ENCODE data around the gene HDAC6.
"Not testable (repeated sequence)": the region's sequence is repeated elsewhere in the genome, so short reads cannot be mapped to it uniquely, and the experiment has no call there.

HDAC6 gene

DNA sequence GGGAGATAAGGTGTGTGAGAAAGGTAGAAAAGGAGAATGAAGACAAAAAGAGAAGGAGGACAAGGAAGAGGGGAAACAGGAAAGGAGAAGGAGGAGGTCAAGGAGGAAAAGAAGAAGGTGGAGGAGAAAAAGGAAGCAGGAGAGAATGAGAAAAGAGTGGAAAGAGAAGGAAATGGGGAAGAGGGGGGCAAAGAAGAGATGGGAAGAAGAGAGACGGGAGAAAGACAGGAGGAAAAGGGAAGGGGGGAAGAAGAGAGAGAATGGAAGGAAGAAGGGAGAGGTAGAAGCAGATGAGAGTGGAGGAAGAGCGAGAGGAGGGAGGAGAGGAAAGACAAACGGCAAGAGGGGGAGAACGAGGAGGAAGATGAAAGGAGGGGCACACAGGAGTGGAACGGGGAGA lies 11.4 kb upstream of the HDAC6 start:
- no peak for DNase-seq

DNA sequence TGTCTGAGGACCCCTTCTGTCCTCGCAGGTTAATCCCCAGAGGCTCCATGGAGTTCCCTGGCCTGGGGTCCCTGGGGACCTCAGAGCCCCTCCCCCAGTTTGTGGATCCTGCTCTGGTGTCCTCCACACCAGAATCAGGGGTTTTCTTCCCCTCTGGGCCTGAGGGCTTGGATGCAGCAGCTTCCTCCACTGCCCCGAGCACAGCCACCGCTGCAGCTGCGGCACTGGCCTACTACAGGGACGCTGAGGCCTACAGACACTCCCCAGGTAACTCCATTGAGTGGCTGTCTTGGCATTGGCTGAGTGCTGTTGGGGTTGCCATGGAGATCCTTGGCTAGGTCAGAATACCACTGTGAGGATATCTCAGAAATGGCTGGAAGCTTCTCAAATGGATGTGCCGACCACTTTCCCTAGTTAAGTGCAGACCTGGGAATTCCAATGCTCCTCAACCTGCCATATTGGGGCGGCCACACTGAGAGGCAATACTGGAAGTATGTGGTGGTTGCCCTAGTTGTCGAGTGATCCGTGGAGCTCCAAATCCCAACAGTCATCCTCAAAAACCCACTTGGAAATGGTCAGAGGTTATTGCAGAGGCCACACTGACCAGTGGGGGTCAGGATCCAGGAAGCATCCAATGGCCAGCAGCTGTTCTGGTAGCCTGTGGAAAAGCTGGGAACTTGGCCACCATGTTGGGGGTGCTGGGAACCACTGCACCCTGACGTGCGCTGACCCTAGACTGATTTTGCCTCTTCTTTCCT lies 10.6 kb upstream of the HDAC6 start:
- no peak for DNase-seq

- DNase-seq: no peak
Observed at GRCh38 chrX:48792219-48792618, 9.6 kb upstream of the HDAC6 start.

DNA sequence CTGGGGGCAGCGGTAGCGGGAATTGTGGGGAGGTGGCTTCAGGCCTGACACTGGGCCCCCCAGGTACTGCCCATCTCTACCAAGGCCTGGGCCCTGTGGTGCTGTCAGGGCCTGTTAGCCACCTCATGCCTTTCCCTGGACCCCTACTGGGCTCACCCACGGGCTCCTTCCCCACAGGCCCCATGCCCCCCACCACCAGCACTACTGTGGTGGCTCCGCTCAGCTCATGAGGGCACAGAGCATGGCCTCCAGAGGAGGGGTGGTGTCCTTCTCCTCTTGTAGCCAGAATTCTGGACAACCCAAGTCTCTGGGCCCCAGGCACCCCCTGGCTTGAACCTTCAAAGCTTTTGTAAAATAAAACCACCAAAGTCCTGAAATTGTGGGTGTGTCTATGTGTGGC lies 7.9 kb upstream of the HDAC6 start:
- no peak for DNase-seq

DNA sequence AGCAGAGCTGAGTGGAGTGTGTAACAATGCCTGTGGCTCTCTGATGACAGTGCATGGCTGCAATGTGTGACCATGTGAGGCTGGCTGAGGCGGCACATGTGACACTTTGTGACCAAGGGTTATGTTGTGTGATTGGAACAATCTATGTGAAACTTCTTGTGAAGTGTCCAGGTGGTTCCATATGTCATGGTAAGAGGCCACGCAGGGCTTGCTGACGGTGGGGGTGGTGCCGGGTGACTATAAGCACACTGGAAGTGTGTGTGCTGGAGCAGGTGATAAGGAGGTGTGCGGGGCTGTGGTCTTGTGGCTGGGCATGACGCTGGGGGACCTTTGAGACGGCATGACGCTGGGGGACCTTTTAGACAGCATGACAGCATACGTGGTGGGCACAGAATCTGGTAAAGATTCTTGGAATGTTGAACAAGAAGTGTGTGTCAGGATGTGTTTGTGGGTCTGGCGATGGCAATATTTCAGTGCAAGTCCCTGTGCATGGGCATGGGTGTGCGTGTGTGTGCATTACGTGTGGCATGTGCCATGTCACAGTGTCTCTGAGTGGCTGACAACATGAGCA lies 7.4 kb upstream of the HDAC6 start:
- DNase-seq: no peak

- no peak for DNase-seq
Observed at GRCh38 chrX:48794911-48795515, 6.9 kb upstream of the HDAC6 start.

GRCh38 chrX:48798318-48798717 lies 3.5 kb upstream of the HDAC6 start:
- DNase-seq: no peak

GRCh38 chrX:48800574-48801279 lies 1.1 kb upstream of the HDAC6 start:
- no peak for DNase-seq

GRCh38 chrX:48802089-48802904 lies 430 bp downstream of the HDAC6 start:
- peak; percentile 15 for DNase-seq

DNA sequence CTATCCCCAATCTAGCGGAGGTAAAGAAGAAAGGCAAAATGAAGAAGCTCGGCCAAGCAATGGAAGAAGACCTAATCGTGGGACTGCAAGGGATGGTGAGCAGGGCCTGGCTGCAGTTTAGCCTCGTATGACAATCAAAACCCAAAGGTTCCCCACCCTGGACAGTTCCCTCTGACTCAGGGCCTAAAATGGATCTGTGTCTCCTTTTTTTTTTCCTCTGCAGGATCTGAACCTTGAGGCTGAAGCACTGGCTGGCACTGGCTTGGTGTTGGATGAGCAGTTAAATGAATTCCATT lies 986 bp downstream of the HDAC6 start:
- DNase-seq: no peak

GRCh38 chrX:48806081-48806480 lies 4.2 kb downstream of the HDAC6 start:
- no peak for DNase-seq

- DNase-seq: no peak
Observed at GRCh38 chrX:48813644-48814043, 11.8 kb downstream of the HDAC6 start.

DNA sequence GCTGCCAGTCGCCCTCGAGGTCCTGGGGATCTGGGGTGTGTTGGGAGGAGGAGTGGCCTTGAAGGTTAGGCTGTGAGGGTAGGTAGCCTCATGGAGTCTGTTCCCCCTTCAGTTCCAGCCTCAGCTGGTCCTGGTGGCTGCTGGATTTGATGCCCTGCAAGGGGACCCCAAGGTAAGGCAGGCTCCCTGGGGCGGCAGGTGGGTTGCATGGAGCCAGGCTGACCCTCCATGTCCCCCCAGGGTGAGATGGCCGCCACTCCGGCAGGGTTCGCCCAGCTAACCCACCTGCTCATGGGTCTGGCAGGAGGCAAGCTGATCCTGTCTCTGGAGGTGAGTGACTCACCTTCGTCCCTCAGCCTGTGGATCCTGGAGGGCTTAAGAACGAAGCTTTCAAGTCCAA lies 12.9 kb downstream of the HDAC6 start:
- DNase-seq: no peak

GRCh38 chrX:48815266-48815665 lies 13.4 kb downstream of the HDAC6 start:
- DNase-seq: no peak

DNA sequence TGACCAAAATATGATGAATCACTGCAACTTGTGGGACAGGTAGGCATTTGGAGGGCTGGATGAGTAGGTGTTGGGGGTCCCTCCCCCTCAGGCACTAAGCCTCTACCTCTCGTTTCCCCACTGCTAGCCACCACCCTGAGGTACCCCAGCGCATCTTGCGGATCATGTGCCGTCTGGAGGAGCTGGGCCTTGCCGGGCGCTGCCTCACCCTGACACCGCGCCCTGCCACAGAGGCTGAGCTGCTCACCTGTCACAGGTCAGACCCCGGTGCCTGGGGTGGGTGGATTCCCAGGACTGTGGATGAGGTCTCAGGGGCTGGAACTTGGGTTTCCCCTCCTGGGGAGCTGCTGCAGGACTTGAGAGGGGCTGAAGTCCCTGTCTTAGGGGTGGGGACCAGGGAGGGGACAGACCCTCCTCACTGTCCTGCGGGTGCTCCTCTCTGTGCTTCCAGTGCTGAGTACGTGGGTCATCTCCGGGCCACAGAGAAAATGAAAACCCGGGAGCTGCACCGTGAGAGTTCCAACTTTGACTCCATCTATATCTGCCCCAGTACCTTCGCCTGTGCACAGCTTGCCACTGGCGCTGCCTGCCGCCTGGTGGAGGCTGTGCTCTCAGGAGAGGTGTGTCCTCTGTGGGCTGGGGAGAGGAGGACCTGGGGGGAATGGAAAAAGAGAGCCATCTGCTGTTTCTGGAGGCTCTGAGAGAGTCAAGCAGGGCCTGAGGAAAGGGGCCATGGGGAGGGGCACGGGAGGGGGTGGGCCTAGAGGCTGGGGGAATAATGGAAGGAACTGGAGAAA lies 14.3 kb downstream of the HDAC6 start:
- no peak for DNase-seq

GRCh38 chrX:48818098-48818497 lies 16.2 kb downstream of the HDAC6 start:
- DNase-seq: no peak

DNA sequence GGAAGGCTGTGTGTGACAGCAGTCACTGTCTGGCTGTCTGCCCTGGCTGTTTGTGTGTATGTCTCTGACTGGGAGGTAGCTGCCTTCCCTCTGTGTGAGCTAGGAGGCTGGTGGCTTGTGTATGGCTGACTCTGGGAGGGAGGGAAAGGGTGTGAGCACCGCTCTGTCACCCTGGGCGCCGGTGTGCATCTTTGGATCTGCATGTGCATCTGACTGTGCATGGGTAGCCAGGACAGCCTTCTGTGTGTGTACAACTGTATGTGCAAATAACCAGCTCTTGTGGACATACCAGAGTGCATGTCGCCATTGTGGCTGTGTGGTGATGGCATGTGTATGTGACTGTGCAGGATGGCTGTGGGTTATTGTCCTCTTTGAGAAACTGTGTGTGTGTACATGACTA lies 17.0 kb downstream of the HDAC6 start:
- DNase-seq: no peak

- DNase-seq: not testable (repeated sequence)
Observed at GRCh38 chrX:48819394-48819793, 17.5 kb downstream of the HDAC6 start.

DNA sequence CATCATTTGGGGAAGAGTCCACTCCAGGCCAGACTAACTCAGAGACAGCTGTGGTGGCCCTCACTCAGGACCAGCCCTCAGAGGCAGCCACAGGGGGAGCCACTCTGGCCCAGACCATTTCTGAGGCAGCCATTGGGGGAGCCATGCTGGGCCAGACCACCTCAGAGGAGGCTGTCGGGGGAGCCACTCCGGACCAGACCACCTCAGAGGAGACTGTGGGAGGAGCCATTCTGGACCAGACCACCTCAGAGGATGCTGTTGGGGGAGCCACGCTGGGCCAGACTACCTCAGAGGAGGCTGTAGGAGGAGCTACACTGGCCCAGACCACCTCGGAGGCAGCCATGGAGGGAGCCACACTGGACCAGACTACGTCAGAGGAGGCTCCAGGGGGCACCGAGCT lies 21.2 kb downstream of the HDAC6 start:
- DNase-seq: no peak

DNA sequence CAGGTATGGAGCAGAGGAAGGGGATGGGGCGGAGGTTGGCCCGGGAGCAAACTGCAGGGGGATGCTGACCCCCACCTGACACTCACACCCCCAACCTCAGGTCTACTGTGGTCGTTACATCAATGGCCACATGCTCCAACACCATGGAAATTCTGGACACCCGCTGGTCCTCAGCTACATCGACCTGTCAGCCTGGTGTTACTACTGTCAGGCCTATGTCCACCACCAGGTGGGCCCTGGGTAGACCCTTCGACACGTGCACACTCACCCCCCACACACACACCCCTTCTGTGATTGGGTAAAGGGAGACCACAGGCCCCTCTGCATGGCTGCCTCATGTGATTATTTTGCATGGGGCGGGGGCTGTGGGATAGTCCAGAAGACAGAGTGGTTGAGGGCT lies 22.2 kb downstream of the HDAC6 start:
- no peak for DNase-seq

GRCh38 chrX:48826135-48826875 lies 24.4 kb downstream of the HDAC6 start, which contains the start of gene ERAS:
ERAS (plus strand) TSS chrX:48826513; CDS start chrX:48829124, 2,611 bp downstream.
- no peak for DNase-seq
